Ovary (tissue), 9 donors: Measurements from ENCODE around the gene CAPZA1. TPM values are rescaled to one million over a fixed set of nuclear protein-coding genes. Genes with fewer than 3 reads are reported as not detected.
"Not testable (repeated sequence)": the region's sequence is repeated elsewhere in the genome, so short reads cannot be mapped to it uniquely, and the experiment has no call there.

Source experiments
- DNase-seq, 5 donors: peaks; one replicate each; pipeline ENCODE4 v3.0.0-alpha.2; 2019 to 2020
- H3K27ac ChIP-seq, 2 donors: fragments of 200-600 bp; one replicate each; pipeline versions ENCODE4 v1.5.1 to v1.8.0; 2019 to 2022
- H3K27me3 ChIP-seq: fragments of 200-600 bp; one replicate; pipeline ENCODE4 v1.8.0; 2022
- H3K36me3 ChIP-seq: fragments of 200-600 bp; sonication (generic); one replicate; pipeline ENCODE4 v1.5.1; 2019
- H3K4me1 ChIP-seq: one replicate; pipeline ENCODE4 v1.8.1; 2013; ENCODE audit warnings: mild to moderate bottlenecking, moderate library complexity; ENCODE audit not compliant: insufficient read depth
- H3K4me3 ChIP-seq: fragments of 200-600 bp; sonication (generic); one replicate; pipeline ENCODE4 v1.5.1; 2017
- H3K9me3 ChIP-seq, 2 donors: fragments of 200-600 bp in 1 of 2; sonication (generic) in 1 of 2; one replicate each; pipeline versions ENCODE4 v1.5.1 to v1.8.1; 2013 to 2019; ENCODE audit warnings: mild to moderate bottlenecking in 1 of 2, moderate library complexity in 1 of 2
- EP300 ChIP-seq: sonication (generic); formaldehyde crosslinking; IDR thresholded peaks from one replicate; pipeline ENCODE4 v1.6.1; 2017; ENCODE audit warnings: antibody characterized with exemption
- POLR2A ChIP-seq: fragments of 450-650 bp; IDR thresholded peaks from one replicate; pipeline ENCODE4 v1.6.1; 2017; ENCODE audit warnings: antibody characterized with exemption, mild to moderate bottlenecking, moderate library complexity
- WGBS, 3 donors: extraction: QIAGEN DNeasy Blood & Tissue Kit in 1 of 3; methylation state at CpG; one replicate each; pipeline versions ENCODE4 v1.1.5 to v1.1.7; 2013 to 2017; 5-methylcytosine and 5-hydroxymethylcytosine counted together
- intact Hi-C, 4 donors: fragments of 100-400 bp; cut with DNase I; formaldehyde crosslinking; loops; one replicate each; pipeline versions ENCODE4 v1.11.0 to v1.15.1; 2022 to 2023
- polyA plus RNA-seq, 2 donors: library from polyadenylated mRNA; stranded (reverse); fragments of 200-250 nt in 1 of 2; fragments of 350-450 nt in 1 of 2; fragmentation: Illumina TruSeq in 1 of 2; extraction: RNeasy Lipid Tissue Mini Kit (QIAGEN cat#74804) in 1 of 2; gene quantifications; one replicate each; pipeline ENCODE4 v1.2.3, GENCODE V29; 2013 to 2014
- total RNA-seq, 7 donors: library from RNA; depleted of rRNA in 2 of 7; stranded (reverse); fragments of >200 nt in 2 of 7; fragmentation: NEBNext Ultra II Directional in 3 of 7; extraction: Animal tissue kit (Norgen Biotek cat#: 25700) in 3 of 7; gene quantifications; one replicate each; pipeline versions ENCODE4 v1.1.0 to v1.2.4, GENCODE V29; 2016 to 2023
- TF ChIP-seq, protein P1 (sequence below), 3 donors: fragments of 450-650 bp in 2 of 3; fragments of 200-600 bp in 1 of 3; IDR thresholded peaks; one replicate each; pipeline versions ENCODE4 v1.5.1 to v1.8.0; 2016 to 2022; ENCODE audit warnings: antibody characterized with exemption in 3 of 3, mild to moderate bottlenecking in 1 of 3
- donor health status: DM: no; HTN: no; CAD: no; lungs with moderate emphysema.
- donor health status: DM: no; HTN: no; CAD: no.
- donor health status: Bipolar disorder and iron deficiency.
- donor health status: DM: yes; HTN: yes; CAD: no.
- donor health status: DM: no; HTN: no; CAD: no.
- donor health status: DM: yes; HTN: yes; CAD: no.

The CAPZA1 gene
- total and polyA plus RNA-seq, 9 donors: 31.3 to 81.2 (median 66.9) TPM

DNA sequence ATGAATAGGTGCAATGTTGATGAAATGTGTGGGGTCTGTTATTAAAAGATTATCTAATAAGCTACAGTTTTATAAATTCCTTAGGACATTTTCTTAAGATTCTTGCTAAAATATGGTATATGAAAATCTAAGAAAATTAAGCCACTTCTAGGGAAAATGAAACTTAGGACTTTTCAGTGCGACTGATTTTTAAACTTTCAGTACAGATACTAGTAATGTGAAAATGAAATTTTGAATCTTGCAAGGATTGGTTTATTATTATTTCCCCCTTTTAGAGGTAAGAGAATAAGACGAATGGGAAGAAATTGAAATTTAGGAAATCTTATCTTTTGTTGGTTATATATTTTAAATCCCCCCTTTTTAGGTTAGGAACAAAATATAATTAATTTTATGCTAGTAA is 16.4 kb downstream of the CAPZA1 start:
- Histone ChIP-seq H3K9me3 (no peaks in the 10 kb centered on the region), H3K27ac (no peak overlapping the region), H3K4me3 (no peak overlapping the region), H3K36me3 (no peaks in the 10 kb centered on the region), H3K4me1 (peaks cover 5% of the 10 kb centered on the region), H3K27me3 (no peaks in the 10 kb centered on the region)
- no peak for DNase-seq
- intact Hi-C loops: no loop called here
- TF ChIP-seq, protein P1, sequence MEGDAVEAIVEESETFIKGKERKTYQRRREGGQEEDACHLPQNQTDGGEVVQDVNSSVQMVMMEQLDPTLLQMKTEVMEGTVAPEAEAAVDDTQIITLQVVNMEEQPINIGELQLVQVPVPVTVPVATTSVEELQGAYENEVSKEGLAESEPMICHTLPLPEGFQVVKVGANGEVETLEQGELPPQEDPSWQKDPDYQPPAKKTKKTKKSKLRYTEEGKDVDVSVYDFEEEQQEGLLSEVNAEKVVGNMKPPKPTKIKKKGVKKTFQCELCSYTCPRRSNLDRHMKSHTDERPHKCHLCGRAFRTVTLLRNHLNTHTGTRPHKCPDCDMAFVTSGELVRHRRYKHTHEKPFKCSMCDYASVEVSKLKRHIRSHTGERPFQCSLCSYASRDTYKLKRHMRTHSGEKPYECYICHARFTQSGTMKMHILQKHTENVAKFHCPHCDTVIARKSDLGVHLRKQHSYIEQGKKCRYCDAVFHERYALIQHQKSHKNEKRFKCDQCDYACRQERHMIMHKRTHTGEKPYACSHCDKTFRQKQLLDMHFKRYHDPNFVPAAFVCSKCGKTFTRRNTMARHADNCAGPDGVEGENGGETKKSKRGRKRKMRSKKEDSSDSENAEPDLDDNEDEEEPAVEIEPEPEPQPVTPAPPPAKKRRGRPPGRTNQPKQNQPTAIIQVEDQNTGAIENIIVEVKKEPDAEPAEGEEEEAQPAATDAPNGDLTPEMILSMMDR (IDR thresholded peaks at IDR 0.05): no peak
- TF ChIP-seq EP300 (no peak), POLR2A (no peak)
- 65 to 76% (median 74%) methylated on average over 2 of the region's 2 CpGs for WGBS, 3 donors

DNA sequence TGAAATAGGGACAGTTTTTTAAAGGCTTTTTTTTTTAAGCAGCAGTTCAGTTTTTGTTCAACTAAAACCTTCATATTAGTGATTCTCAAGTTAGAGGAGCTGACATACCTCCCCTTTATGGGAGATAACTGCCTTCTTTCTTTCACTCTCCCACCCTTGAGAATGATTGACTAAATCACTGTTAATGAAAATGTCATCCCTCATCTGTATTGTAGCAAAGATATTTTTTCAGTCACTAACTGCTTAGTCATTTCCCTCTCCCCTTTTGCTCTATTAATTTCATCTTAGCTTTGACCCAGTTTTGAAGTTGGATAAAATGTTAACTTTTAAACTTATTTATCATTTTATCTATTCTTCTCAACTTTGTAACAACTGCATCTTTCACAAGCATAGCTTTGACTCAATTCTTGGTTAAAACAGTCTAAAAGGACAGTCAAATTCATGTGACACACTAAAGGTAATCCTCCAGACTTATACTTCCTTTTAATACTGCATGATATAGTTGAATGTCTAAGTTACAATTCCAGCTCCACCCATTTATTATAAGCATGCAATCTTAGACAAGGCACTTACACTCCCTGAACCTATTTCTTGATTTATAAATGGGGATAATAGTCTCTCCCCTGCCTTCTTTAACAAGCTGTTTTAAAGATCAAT is 17.1 kb downstream of the CAPZA1 start:
- no peak for TF ChIP-seq POLR2A
- TF ChIP-seq, protein P1 (IDR thresholded peaks at IDR 0.05): no peak
- TF ChIP-seq EP300: no peak
- no peaks in the 10 kb centered on the region for H3K36me3 ChIP-seq
- no peak overlapping the region for H3K4me3 ChIP-seq
- H3K9me3 ChIP-seq: no peaks in the 10 kb centered on the region
- peaks cover 5% of the 10 kb centered on the region for H3K4me1 ChIP-seq
- H3K27me3 ChIP-seq: no peaks in the 10 kb centered on the region
- intact Hi-C loops: no loop called here
- no peak for DNase-seq
- H3K27ac ChIP-seq: no peak overlapping the region

GRCh38 chr1:112637254-112638109 is 17.9 kb downstream of the CAPZA1 start:
- no peak for DNase-seq
- TF ChIP-seq POLR2A: no peak
- no peak for TF ChIP-seq EP300
- TF ChIP-seq, protein P1 (IDR thresholded peaks at IDR 0.05): no peak
- 64 to 83% (median 65%) methylated on average over 4 of the region's 4 CpGs for WGBS, 3 donors
- intact Hi-C loops: no loop called here
- H3K9me3 ChIP-seq: no peaks in the 10 kb centered on the region
- no peaks in the 10 kb centered on the region for H3K27me3 ChIP-seq
- H3K36me3 ChIP-seq: no peaks in the 10 kb centered on the region
- no peak overlapping the region for H3K4me3 ChIP-seq
- H3K27ac ChIP-seq: no peak overlapping the region
- H3K4me1 ChIP-seq: peaks cover 3% of the 10 kb centered on the region

GRCh38 chr1:112638110-112638428 is 18.4 kb downstream of the CAPZA1 start:
- Histone ChIP-seq H3K36me3 (no peaks in the 10 kb centered on the region), H3K4me3 (no peak overlapping the region), H3K27ac (no peak overlapping the region), H3K27me3 (no peaks in the 10 kb centered on the region), H3K4me1 (peaks cover 3% of the 10 kb centered on the region), H3K9me3 (no peaks in the 10 kb centered on the region)
- intact Hi-C loops: no loop called here
- TF ChIP-seq, protein P1 (IDR thresholded peaks at IDR 0.05): no peak
- no peak for TF ChIP-seq EP300
- TF ChIP-seq POLR2A: no peak
- no peak for DNase-seq
- WGBS, 3 donors: 94 to 100% (median 100%) methylated on average over 1 of the region's 1 CpG

GRCh38 chr1:112640437-112640836 is 20.8 kb downstream of the CAPZA1 start:
- H3K27me3 ChIP-seq, H3K36me3 ChIP-seq, intact Hi-C loops, H3K9me3 ChIP-seq, H3K27ac ChIP-seq, DNase-seq, H3K4me3 ChIP-seq, H3K4me1 ChIP-seq: not testable (repeated sequence)
- WGBS, 3 donors: 89 to 94% (median 93%) methylated on average over 13 to 23 of the region's 23 CpGs
